Measurements from ENCODE around the gene EPB41L4A.
A peak's percentile ranks its signal among the peaks of the same experiment; 100 is the strongest.

Gene EPB41L4A

GRCh38 chr5:112186401-112186990, 232.6 kb downstream of the EPB41L4A start:
- Histone ChIP-seq H3K4me3 (ENCODE audit: low read depth, low read length) (no peak overlapping the region), H3K27ac (no peak overlapping the region), H3K9me3 (ENCODE audit: severe bottlenecking) (no peaks in the 10 kb centered on the region), H3K27me3 (ENCODE audit: insufficient read depth, low read depth, severe bottlenecking) (no peaks in the 10 kb centered on the region), H3K36me3 (no peaks in the 10 kb centered on the region)
- peak; percentile 47 for TF ChIP-seq CTCF (IDR thresholded peaks at IDR 0.05; ENCODE audit: low read depth, low read length)
- DNase-seq: peak; percentile 24

- H3K36me3 ChIP-seq: no peaks in the 10 kb centered on the region
- no peak for DNase-seq
- H3K4me3 ChIP-seq (ENCODE audit: low read depth, low read length): no peak overlapping the region
- H3K9me3 ChIP-seq (ENCODE audit: severe bottlenecking): no peaks in the 10 kb centered on the region
- no peaks in the 10 kb centered on the region for H3K27me3 ChIP-seq (ENCODE audit: insufficient read depth, low read depth, severe bottlenecking)
- no peak overlapping the region for H3K27ac ChIP-seq
- no peak for TF ChIP-seq CTCF (IDR thresholded peaks at IDR 0.05; ENCODE audit: low read depth, low read length)
These were observed 235.2 kb downstream of the EPB41L4A start for GRCh38 chr5:112183874-112184273.

GRCh38 chr5:112183103-112183711, 235.9 kb downstream of the EPB41L4A start:
- Histone ChIP-seq H3K27ac (no peak overlapping the region), H3K36me3 (no peaks in the 10 kb centered on the region), H3K27me3 (ENCODE audit: insufficient read depth, low read depth, severe bottlenecking) (no peaks in the 10 kb centered on the region), H3K9me3 (ENCODE audit: severe bottlenecking) (no peaks in the 10 kb centered on the region), H3K4me3 (ENCODE audit: low read depth, low read length) (no peak overlapping the region)
- no peak for DNase-seq
- no peak for TF ChIP-seq CTCF (IDR thresholded peaks at IDR 0.05; ENCODE audit: low read depth, low read length)

GRCh38 chr5:112179290-112179689, 239.8 kb downstream of the EPB41L4A start:
- H3K27me3 ChIP-seq (ENCODE audit: insufficient read depth, low read depth, severe bottlenecking): no peaks in the 10 kb centered on the region
- no peak for TF ChIP-seq CTCF (IDR thresholded peaks at IDR 0.05; ENCODE audit: low read depth, low read length)
- DNase-seq: no peak
- no peak overlapping the region for H3K4me3 ChIP-seq (ENCODE audit: low read depth, low read length)
- H3K36me3 ChIP-seq: no peaks in the 10 kb centered on the region
- H3K27ac ChIP-seq: no peak overlapping the region
- no peaks in the 10 kb centered on the region for H3K9me3 ChIP-seq (ENCODE audit: severe bottlenecking)

- peak; percentile 48; the same call in 1 of the 2 replicates for TF ChIP-seq CTCF (IDR thresholded peaks at IDR 0.05; ENCODE audit: low read depth, low read length)
- no peaks in the 10 kb centered on the region for H3K36me3 ChIP-seq
- no peak overlapping the region for H3K27ac ChIP-seq
- H3K9me3 ChIP-seq (ENCODE audit: severe bottlenecking): no peaks in the 10 kb centered on the region
- no peak overlapping the region for H3K4me3 ChIP-seq (ENCODE audit: low read depth, low read length)
- no peaks in the 10 kb centered on the region for H3K27me3 ChIP-seq (ENCODE audit: insufficient read depth, low read depth, severe bottlenecking)
- peak; percentile 25 for DNase-seq
These were observed 244.0 kb downstream of the EPB41L4A start for GRCh38 chr5:112174959-112175594.

All from WERI-Rb-1 (cell line).